ENCODE data around the gene BANF2.

DNA sequence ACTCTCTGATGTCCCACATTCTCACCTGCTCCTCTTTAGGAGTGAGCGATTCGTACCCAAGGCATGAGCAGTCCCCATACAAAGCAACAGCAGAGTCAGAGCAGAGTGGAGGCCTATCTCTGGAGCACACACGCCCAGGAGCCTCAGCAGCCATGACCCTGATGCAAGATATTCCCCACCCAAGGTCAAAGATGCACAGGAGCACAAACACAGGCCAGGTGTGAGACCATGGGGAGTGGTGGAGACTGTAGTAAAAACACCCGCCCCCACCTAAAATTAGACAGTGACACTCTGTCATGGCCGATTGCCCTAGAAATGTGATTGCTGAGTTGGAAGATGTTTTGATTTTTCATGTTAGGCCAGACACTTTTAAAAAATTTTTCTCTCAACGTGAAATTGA lies 39.1 kb upstream of the BANF2 start:
- TF ChIP-seq, protein P1, sequence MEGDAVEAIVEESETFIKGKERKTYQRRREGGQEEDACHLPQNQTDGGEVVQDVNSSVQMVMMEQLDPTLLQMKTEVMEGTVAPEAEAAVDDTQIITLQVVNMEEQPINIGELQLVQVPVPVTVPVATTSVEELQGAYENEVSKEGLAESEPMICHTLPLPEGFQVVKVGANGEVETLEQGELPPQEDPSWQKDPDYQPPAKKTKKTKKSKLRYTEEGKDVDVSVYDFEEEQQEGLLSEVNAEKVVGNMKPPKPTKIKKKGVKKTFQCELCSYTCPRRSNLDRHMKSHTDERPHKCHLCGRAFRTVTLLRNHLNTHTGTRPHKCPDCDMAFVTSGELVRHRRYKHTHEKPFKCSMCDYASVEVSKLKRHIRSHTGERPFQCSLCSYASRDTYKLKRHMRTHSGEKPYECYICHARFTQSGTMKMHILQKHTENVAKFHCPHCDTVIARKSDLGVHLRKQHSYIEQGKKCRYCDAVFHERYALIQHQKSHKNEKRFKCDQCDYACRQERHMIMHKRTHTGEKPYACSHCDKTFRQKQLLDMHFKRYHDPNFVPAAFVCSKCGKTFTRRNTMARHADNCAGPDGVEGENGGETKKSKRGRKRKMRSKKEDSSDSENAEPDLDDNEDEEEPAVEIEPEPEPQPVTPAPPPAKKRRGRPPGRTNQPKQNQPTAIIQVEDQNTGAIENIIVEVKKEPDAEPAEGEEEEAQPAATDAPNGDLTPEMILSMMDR (conservative IDR thresholded peaks at IDR 0.05 in 1 of 2, IDR thresholded peaks at IDR 0.05 in 1 of 2; ENCODE audit: extremely low read depth in 1 of 2, insufficient read depth in 1 of 2, low read depth in 1 of 2, low read length in 2 of 2), result no peak
- no peak for TF ChIP-seq EZH2 (IDR thresholded peaks at IDR 0.05; ENCODE audit: borderline replicate concordance, low read length)

Measured in mammary epithelial cell (primary cell).